OCI-LY3 (cell line): ENCODE data around the gene RPL36.
A peak's percentile ranks its signal among the peaks of the same experiment; 100 is the strongest.

Source experiments
- CTCF ChIP-seq: fragments of 200-600, 300-600 bp; sonication (generic); IDR thresholded peaks from 2 replicates; pipeline ENCODE4 v1.5.1; 2014; ENCODE audit warnings: antibody characterized with exemption, low read length, low read depth
- EZH2phosphoT487 ChIP-seq: fragments of 200-600 bp; shearing (Covaris generic); IDR thresholded peaks from 2 replicates; pipeline ENCODE4 v1.6.1; 2018; ENCODE audit warnings: antibody characterized with exemption, mixed run types, low read depth

- TF ChIP-seq EZH2phosphoT487, result no peak
- peak; percentile 86 for TF ChIP-seq CTCF
Observed at GRCh38 chr19:5690125-5690954, at the start of gene RPL36.
